Globus pallidus (tissue), 1 donor: ENCODE results near the gene RAB3GAP2.
"Not testable (repeated sequence)": the region's sequence is repeated elsewhere in the genome, so short reads cannot be mapped to it uniquely, and the experiment has no call there.

Experiments
- DNase-seq: peaks from one replicate; pipeline ENCODE4 v3.0.0-alpha.2; 2015; ENCODE audit warnings: low spot score

The RAB3GAP2 gene

GRCh38 chr1:220139966-220140365 is 132.3 kb downstream of the RAB3GAP2 start:
- DNase-seq = no peak

DNA sequence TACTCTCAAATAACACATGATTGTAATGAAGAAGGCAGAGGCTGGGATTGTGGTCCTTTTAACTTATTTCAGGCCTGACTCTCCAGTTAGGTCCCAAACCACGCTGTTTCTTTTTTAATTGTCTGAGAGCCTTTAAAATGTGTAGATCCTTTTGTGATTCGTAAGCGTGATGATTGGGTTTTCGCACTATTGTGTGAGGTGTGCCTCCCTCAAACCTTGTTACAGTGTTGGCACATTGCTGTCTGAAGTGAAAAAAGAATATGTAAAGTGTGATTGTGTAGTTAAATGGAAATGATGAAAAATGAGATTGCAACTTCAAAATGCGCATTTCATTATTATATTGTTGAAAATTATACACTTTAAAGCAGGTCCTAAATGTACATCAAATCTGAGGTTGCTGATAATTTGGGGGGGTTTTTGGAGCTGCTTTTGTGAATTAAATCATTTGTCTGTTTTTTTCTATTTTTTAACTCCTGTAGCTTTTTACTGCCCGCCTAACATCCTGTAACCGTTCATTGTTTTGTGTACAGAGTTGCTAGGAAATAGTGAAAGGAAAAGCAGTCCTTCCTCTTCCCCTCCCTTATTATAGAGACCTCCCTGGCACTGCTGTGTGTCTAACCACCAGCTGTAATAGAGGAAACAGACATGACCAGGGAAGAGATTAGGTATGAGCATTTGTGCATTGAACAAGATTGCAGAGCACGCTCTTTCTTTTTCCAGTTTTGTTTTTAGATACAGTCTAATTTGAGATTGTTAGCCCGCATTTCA is 135.1 kb downstream of the RAB3GAP2 start:
- DNase-seq = no peak

GRCh38 chr1:220135755-220136154 is 136.5 kb downstream of the RAB3GAP2 start:
- no peak for DNase-seq

DNA sequence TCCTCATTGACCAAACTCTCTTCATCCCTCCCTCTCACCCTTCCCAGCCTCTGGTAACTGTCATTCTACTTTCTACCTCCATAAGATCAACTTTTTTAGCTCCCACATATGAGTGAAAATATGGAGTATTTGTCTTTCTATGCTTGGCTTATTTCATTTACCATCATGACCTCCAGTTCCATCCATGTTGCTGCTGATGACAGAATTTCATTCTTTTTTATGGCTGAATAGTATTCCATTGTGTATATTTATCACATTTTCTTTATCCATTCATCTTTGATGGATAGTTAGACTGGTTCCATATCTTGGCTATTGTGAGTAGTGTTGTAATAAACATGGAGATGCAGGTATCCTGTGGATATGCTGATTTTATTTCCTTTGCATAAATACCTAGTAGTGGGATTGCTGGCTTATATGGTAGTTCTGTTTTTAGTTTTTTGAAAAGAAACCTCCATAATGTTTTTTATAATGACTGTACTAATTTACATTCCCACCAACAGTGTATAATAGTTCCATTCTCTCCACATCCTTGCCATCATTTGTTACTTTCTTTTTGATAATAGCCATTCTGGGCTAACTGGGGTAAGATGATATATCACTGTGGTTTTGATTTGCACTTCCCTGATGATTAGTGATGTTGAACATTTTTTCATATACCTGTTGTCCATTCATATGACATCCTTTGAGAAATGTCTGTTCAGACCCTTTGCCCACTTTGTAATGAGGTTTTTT is 142.6 kb downstream of the RAB3GAP2 start:
- no peak for DNase-seq

- DNase-seq = no peak
Measured at GRCh38 chr1:220127076-220127475, 145.2 kb downstream of the RAB3GAP2 start.

DNA sequence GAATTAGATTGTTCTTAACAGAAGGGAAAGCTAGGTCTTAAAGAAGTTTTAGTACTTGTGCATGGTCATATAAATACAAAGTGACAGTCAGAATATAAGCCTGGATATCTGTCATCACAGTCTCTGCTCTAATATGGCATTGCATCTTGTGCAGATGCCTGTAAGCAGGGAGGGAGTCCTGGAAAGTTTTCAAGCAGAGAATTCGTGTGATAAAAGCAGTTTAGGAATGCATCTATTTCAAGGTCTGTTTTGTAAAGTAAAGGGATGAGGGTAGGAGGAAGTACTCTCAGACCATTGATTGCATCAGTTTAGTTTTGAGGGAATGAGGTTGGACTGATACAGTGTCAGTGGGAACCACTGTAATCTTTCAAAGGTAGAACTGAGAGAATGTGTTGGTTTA is 147.7 kb downstream of the RAB3GAP2 start:
- DNase-seq = no peak

- DNase-seq = no peak
Measured at GRCh38 chr1:220123889-220124288, 148.4 kb downstream of the RAB3GAP2 start.

DNA sequence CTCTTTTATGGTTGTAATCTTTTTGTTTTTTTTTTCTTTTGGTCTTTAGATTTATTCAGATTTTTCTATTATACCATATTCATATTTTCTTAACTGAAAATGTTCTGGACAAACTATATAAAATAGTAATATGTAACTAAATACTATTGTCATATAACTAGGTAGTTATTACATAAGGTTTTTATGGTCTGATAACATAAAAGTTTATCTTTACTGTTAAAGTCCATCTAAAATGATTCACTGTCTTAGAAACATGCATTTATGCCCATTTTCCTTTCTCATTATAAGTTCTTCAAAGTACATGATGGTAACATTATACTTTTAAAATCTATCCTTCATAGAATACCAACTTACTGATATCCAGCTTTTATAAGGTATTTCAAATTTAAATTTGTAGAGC is 149.2 kb downstream of the RAB3GAP2 start:
- DNase-seq = no peak

DNA sequence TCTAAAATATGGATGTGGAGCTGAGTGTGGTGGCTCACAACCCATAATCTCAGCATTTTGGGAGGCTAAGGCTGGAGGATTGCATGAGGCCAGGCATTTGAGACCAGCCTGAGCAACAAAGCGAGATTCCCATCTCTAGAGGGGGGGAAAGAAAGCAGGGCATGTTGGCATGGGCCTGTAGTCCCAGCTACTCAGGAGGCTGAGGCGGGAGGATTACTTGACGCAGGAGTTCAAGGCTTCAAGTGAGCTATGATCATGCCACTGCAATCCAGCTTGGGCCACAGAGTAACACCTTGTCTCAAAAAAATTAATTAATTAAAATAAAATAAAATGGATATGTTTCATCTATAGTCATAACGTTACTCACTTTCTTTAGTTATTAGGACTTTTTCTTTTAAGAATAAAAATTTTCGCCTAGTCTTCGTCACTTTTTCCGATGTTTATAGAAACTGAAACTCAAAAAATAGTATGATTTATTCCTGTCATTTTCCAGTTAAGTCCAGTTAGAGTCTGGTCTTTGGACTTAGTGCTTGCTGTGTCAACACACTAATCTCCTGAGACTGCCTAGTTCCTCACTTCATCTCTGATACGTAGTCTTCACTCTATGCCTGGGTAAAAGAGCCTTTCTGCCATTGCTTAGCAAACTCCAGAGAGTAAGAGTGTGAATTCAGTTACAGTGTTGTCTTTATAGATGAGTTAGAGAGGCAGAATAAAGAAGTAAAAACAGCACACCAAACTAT is 150.3 kb downstream of the RAB3GAP2 start:
- no peak for DNase-seq

GRCh38 chr1:220119043-220119512 is 153.2 kb downstream of the RAB3GAP2 start:
- no peak for DNase-seq

DNA sequence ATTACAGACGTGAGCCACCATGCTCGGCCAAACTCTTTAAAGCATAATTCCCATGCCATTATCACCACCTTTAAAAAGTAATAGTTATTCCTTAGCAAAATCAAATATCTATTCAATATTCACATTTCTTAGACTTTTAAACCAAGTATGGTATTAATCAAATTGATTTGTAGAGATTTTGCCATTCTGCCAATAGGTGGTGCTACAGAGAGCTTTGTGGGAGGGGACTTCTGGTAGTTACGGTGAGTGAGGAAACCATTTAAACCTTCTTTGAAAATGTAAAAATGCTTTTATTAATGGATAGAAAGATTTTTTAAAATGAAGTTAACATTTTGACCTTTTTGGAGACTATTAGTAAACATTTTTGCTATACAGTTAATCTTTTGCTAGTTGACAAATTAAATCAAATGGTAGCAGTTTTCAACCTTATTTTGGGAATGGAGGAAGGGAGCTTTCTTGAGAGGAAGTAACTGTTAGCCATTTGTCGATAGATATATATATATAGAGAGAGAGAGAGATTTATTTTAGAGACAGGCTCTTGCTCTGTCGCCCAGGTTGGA is 159.0 kb downstream of the RAB3GAP2 start:
- DNase-seq = no peak

DNA sequence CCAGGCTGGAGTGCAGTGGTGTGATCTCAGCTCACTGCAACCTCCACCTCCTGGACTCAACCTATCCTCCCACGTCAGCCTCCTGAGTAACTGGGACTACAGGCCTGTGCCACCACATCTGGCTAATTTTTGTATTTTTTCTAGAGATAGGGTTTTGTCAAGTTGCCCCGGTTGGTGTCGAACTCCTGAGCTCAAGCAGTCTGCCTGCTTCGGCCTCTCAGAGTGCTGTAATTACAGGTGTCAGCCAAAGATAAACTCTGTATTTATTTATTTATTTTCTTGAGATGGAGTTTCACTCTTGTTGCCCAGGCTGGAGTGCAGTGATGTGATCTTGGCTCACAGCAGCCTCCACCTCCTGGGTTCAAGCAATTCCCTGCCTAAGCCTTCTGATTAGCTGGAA is 159.7 kb downstream of the RAB3GAP2 start:
- DNase-seq = not testable (repeated sequence)

- DNase-seq = not testable (repeated sequence)
Measured at GRCh38 chr1:220110473-220110872, 161.8 kb downstream of the RAB3GAP2 start.

DNA sequence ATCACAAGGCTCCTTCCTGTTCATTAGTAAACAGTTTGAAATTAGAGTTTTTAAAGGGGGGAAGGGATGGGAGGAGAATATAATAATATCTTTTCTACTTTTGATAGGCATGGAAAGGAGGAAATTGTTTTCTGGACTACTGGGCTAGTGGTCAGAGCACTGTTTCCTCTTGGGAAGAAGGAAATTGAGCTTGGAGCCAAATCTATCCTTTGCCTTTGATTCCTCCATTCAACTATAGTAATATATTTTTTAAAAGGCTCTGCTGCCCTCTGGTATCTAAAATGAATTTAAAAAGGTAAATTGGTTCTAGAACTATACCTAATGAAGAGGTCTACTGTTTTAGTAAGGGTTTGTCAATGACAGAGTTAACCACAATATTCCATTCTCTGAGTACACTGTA is 172.4 kb downstream of the RAB3GAP2 start:
- no peak for DNase-seq
